Anterior cingulate cortex (tissue), 58 donors: ENCODE results near the gene LGALS1.
"Not testable (repeated sequence)": the region's sequence is repeated elsewhere in the genome, so short reads cannot be mapped to it uniquely, and the experiment has no call there.

Experiments
- DNase-seq, 58 donors: peaks; one replicate each; lab custom pipeline; 2025; lab: John Stamatoyannopoulos, UW

LGALS1 gene

GRCh38 chr22:37681001-37681424 is 5.6 kb downstream of the LGALS1 start:
- no peak for DNase-seq

GRCh38 chr22:37681556-37682049 is 6.2 kb downstream of the LGALS1 start:
- peak in 39 of 58 donors; percentile 7 to 73 (median 38) for DNase-seq

GRCh38 chr22:37684803-37685615 is 9.6 kb downstream of the LGALS1 start:
- no peak for DNase-seq

GRCh38 chr22:37686002-37686982 is 10.9 kb downstream of the LGALS1 start, which contains the start of gene NOL12:
NOL12 (plus strand) TSS chr22:37686343; CDS start chr22:37686393, 50 bp downstream.
- DNase-seq: peak in 57 of 58 donors; percentile 51 to 90 (median 76)

- no peak for DNase-seq
These were observed 15.0 kb downstream of the LGALS1 start for GRCh38 chr22:37690407-37690806.

- no peak for DNase-seq
These were observed 15.6 kb downstream of the LGALS1 start for GRCh38 chr22:37690901-37691504.

- DNase-seq: no peak
These were observed 17.3 kb downstream of the LGALS1 start for GRCh38 chr22:37692627-37693285.

GRCh38 chr22:37694131-37694530 is 18.7 kb downstream of the LGALS1 start:
- not testable (repeated sequence) for DNase-seq

GRCh38 chr22:37696260-37696656 is 20.8 kb downstream of the LGALS1 start:
- DNase-seq: not testable (repeated sequence)

GRCh38 chr22:37696657-37697537 is 21.5 kb downstream of the LGALS1 start, which contains the start of gene TRIOBP:
TRIOBP (plus strand) TSS chr22:37697048; CDS start chr22:37701366, 4,318 bp downstream.
- DNase-seq: peak in 53 of 58 donors; percentile 15 to 92 (median 73)

GRCh38 chr22:37697538-37697835 is 22.1 kb downstream of the LGALS1 start:
- DNase-seq: no peak

- peak in 8 of 58 donors; percentile 2 to 30 (median 6) for DNase-seq
These were observed 25.8 kb downstream of the LGALS1 start for GRCh38 chr22:37701141-37701786.

GRCh38 chr22:37703906-37704305 is 28.5 kb downstream of the LGALS1 start:
- DNase-seq: no peak

- no peak for DNase-seq
These were observed 29.2 kb downstream of the LGALS1 start for GRCh38 chr22:37704645-37705044.

- DNase-seq: no peak
These were observed 29.8 kb downstream of the LGALS1 start for GRCh38 chr22:37705205-37705604.

- DNase-seq: peak in 6 of 58 donors; percentile 3 to 19 (median 6)
These were observed 33.4 kb downstream of the LGALS1 start for GRCh38 chr22:37708580-37709444.

GRCh38 chr22:37709445-37709765 is 34.0 kb downstream of the LGALS1 start:
- DNase-seq: no peak
